WERI-Rb-1 (cell line): ENCODE measurements around the gene OR14K1.
"Not testable (repeated sequence)": the region's sequence is repeated elsewhere in the genome, so short reads cannot be mapped to it uniquely, and the experiment has no call there.

Experiments
- DNase-seq: peaks from one replicate; pipeline ENCODE4 v3.0.0-alpha.2; 2020
- H3K27ac ChIP-seq: fragments of 250-450 bp; sonication (Bioruptor Pico); 2 replicates; pipeline ENCODE4 v1.5.1; 2020; ENCODE audit warnings: mild to moderate bottlenecking, moderate library complexity
- H3K27me3 ChIP-seq: fragments of 250-450 bp; sonication (Bioruptor Pico); 2 replicates; pipeline ENCODE4 v1.5.1; 2021; ENCODE audit warnings: mild to moderate bottlenecking, low read depth, moderate library complexity; ENCODE audit not compliant: insufficient read depth, severe bottlenecking
- H3K36me3 ChIP-seq: fragments of 250-450 bp; sonication (Bioruptor Pico); 2 replicates; pipeline ENCODE4 v1.5.1; 2020; ENCODE audit warnings: mild to moderate bottlenecking, moderate library complexity
- H3K4me3 ChIP-seq: 2 replicates; pipeline ENCODE4 v1.5.1; 2011; ENCODE audit warnings: low read depth, mild to moderate bottlenecking, control low read depth, low read length
- H3K9me3 ChIP-seq: fragments of 250-450 bp; sonication (Bioruptor Pico); 2 replicates; pipeline ENCODE4 v1.5.1; 2021; ENCODE audit warnings: mild to moderate bottlenecking, moderate library complexity; ENCODE audit not compliant: severe bottlenecking
- TF ChIP-seq, protein P1 (sequence below): IDR thresholded peaks from 2 replicates; pipeline ENCODE4 v1.5.1; 2011; ENCODE audit warnings: low read depth, mild to moderate bottlenecking, control low read depth, inconsistent platforms, low read length

Gene OR14K1

DNA sequence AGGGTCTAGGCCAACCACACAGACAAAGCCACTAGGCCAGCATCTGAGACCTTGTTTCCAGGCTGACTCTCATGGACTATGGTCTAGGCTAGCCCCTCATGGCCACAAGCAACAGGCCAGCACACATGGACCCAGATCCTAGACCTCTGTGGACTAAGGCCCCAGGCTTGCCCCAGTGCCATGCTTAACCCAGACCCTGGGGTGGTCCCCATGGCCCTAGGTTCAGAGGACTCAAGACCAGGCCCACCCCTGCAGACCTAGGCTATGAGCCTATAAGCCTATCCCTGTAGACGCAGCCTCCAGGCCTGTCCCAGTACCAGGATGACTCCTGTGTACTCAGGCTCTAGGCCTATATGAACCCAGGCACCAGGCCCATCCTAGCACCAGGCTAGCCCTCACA lies 11.5 kb downstream of the OR14K1 start:
- DNase-seq = no peak
- H3K36me3 ChIP-seq = no peaks in the 10 kb centered on the region
- TF ChIP-seq, protein P1, sequence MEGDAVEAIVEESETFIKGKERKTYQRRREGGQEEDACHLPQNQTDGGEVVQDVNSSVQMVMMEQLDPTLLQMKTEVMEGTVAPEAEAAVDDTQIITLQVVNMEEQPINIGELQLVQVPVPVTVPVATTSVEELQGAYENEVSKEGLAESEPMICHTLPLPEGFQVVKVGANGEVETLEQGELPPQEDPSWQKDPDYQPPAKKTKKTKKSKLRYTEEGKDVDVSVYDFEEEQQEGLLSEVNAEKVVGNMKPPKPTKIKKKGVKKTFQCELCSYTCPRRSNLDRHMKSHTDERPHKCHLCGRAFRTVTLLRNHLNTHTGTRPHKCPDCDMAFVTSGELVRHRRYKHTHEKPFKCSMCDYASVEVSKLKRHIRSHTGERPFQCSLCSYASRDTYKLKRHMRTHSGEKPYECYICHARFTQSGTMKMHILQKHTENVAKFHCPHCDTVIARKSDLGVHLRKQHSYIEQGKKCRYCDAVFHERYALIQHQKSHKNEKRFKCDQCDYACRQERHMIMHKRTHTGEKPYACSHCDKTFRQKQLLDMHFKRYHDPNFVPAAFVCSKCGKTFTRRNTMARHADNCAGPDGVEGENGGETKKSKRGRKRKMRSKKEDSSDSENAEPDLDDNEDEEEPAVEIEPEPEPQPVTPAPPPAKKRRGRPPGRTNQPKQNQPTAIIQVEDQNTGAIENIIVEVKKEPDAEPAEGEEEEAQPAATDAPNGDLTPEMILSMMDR = no peak

DNA sequence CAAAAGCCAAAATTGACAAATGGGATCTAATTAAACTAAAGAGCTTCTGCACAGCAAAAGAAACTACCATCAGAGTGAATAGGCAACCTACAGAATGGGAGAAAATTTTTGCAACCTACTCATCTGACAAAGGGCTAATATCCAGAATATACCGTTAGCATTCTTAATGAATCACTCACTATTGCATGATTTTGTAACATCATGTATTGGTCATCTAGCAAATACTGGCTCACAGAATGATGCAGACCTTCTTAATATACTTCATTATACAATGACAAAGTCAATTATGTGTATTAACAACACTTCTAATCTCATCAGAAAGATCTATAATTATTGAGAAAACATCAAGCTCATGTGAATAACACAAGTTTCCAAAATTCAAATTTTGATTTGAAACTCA lies 15.9 kb downstream of the OR14K1 start:
- H3K36me3 ChIP-seq, DNase-seq, H3K27me3 ChIP-seq, H3K4me3 ChIP-seq, H3K27ac ChIP-seq: not testable (repeated sequence)
- peaks cover 12% of the 10 kb centered on the region for H3K9me3 ChIP-seq

More for the DNA sequence above, 11.5 kb downstream of the OR14K1 start:
- Histone ChIP-seq H3K9me3 (peaks cover 12% of the 10 kb centered on the region), H3K27ac (no peak overlapping the region), H3K27me3 (peaks cover 17% of the 10 kb centered on the region), H3K4me3 (no peak overlapping the region)

DNA sequence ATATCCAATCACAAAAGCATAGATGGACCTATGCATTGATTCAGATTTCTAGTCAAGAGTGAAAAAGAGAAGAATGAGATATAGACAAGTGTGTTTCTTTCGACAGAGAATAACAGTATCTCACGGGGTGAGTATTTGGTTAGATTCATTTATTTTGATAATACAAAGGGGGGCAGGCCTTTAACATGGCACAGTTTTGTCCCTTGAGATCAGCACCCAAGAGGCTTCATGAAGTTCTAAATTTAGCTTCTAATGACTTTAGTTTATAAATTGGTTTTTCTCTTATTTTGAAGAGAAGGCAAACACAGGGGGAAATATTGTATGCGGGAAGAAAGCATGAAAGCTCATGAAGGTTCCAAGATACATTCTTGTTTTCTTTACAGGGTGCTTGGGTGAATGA lies 22.0 kb downstream of the OR14K1 start, which contains the start of gene OR1C1:
TSS of gene OR1C1 (minus strand) at position 101 of the 400 bp plus-strand sequence. CDS start 2,150 bp downstream, outside the sequence.
- no peak for DNase-seq
- TF ChIP-seq, protein P1 = no peak
- Histone ChIP-seq H3K36me3 (no peaks in the 10 kb centered on the region), H3K27me3 (no peaks in the 10 kb centered on the region), H3K27ac (no peak within 1 kb of the TSS), H3K4me3 (no peak within 1 kb of the TSS), H3K9me3 (no peaks in the 10 kb centered on the region)

DNA sequence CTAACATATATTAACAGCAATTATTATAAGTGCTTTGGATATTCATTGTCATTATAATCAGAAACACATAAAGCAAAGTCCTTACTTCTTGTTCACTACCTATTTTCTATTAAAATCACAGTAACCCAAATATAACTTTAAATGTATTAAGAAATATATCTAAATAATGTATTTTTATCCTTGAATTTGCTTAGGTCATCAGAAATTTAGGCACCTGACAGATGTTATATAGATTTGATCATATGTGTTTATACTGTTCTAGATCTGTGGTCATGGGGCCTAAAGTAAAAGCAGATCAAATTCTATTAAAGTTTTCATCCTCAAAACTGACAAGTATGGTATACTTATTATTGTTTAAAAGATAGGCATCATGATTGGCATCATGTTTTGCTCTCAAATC lies 31.2 kb downstream of the OR14K1 start:
- Histone ChIP-seq H3K9me3 (no peaks in the 10 kb centered on the region), H3K36me3 (no peaks in the 10 kb centered on the region), H3K27ac (no peak overlapping the region), H3K27me3 (no peaks in the 10 kb centered on the region), H3K4me3 (no peak overlapping the region)
- DNase-seq = no peak
- TF ChIP-seq, protein P1 = no peak
